ENCODE data around the gene POU4F3.
"Not testable (repeated sequence)": the region's sequence is repeated elsewhere in the genome, so short reads cannot be mapped to it uniquely, and the experiment has no call there.

The POU4F3 gene, protein sequence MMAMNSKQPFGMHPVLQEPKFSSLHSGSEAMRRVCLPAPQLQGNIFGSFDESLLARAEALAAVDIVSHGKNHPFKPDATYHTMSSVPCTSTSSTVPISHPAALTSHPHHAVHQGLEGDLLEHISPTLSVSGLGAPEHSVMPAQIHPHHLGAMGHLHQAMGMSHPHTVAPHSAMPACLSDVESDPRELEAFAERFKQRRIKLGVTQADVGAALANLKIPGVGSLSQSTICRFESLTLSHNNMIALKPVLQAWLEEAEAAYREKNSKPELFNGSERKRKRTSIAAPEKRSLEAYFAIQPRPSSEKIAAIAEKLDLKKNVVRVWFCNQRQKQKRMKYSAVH

GRCh38 chr5:146338774-146339714 lies at the start of gene POU4F3:
Gene POU4F3 (plus strand): TSS chr5:146338839. CDS start chr5:146339113, 274 bp downstream.
- no peak for FAIRE-seq

- no peak for FAIRE-seq
These were observed 48.3 kb upstream of the POU4F3 start for GRCh38 chr5:146290318-146290717.

DNA sequence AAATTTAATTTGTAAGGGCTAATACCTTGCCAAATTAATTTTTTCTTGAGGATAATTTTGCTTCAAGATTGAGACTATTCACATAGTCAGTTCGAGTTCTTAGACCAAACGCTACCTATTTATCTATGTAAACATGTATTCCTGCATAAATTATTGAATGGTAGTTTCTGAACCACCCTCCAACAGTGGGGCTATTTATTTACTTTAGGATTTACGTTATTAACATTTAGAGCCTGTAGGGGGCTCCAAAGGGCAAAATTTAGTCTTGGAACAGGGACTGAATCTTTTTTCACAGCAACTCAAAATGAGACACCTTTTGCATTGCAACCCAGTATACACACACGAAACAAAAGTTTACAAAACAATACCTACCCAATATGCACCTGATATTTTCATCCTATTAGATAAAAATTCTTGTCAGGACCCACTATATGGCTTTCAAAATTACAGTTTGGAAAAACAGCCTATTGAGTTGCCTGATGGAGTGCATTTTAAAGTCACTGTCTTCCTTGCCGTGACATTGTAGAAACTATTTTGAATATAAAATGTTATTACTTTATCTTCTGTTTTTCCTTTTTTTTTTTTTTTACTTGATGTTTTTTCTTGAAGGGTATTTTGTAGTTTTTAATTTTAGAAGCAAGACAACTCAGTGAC lies 47.1 kb upstream of the POU4F3 start:
- FAIRE-seq = peak; percentile 94

- no peak for FAIRE-seq
These were observed 42.4 kb upstream of the POU4F3 start for GRCh38 chr5:146296245-146296644.

GRCh38 chr5:146298920-146299319 lies 39.7 kb upstream of the POU4F3 start:
- not testable (repeated sequence) for FAIRE-seq

- no peak for FAIRE-seq
These were observed 37.0 kb upstream of the POU4F3 start for GRCh38 chr5:146301626-146302025.

GRCh38 chr5:146302406-146302805 lies 36.2 kb upstream of the POU4F3 start:
- no peak for FAIRE-seq

DNA sequence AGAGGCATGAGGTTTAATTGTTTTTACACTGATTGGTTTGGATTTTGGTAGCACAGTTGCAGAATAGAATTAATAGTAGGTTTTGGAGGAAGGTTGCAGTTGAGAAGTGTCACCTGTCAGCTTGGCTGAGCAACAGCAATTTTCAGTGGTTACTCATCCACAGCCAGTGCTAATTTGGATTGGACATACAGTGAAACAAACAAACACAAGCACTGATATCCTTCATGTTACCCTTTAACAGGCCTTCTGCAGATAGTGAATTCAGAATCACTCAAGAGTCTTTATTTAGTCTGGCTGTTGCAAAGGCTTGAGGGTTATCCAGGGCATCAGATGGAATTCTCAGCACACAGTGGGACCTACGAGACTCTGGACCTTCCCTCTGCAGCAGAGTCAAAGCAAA lies 31.8 kb upstream of the POU4F3 start:
- FAIRE-seq = no peak

DNA sequence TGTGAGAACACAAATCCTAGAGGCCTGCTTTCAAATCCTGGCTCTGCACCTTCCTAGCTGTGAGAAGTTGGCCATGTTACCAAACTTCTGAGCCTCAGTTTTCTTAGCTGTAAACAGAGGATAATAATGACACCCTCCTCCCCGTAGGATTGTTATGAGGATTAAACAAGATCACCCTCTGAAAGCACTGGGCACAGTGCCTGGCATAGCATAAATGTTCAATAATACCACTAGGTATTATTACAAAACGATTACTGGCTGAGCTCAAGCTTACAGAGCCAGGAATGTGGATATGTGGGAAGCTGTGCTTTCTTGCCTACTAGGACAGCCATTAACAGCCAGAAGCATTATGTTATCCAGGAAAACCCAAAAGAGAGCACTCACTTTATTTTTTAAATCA lies 30.8 kb upstream of the POU4F3 start:
- FAIRE-seq = no peak

DNA sequence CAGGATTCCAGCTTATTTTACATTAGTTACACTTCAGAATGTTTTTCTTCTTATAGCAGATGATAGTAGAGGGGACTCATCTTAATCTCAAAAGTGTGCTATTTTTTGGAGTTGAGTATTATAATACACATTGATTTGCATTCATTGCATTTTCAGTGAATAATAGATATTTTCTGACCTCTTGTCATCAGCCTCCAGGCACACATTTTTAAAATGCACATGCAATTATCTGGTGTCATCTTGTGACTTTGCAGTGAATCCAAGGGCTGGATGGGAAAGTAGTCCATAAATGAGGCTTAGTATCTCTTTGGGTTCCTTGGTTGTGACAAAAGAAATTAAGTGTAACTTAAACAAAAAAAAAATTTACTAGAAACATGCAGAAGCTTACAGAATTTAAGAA lies 28.1 kb upstream of the POU4F3 start:
- FAIRE-seq = no peak

DNA sequence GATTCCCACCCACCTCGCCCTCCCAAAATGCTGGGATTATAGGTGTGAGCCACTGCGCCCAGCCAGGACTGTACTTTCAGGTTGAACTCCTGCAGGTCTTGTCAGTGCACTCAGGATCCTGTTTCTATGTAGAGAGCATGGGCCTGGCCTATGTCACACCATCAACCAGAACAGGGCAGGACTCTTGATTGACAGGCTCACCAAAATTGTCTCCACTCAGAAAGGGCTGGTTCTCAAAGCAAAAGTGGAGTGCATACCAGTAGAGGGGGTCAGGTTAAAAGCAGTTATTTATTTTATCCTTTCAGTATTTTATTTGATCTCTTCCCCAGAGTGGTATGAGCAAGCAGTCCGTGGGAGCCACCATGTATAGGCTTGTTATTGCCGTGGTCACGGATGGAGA lies 27.4 kb upstream of the POU4F3 start:
- no peak for FAIRE-seq

DNA sequence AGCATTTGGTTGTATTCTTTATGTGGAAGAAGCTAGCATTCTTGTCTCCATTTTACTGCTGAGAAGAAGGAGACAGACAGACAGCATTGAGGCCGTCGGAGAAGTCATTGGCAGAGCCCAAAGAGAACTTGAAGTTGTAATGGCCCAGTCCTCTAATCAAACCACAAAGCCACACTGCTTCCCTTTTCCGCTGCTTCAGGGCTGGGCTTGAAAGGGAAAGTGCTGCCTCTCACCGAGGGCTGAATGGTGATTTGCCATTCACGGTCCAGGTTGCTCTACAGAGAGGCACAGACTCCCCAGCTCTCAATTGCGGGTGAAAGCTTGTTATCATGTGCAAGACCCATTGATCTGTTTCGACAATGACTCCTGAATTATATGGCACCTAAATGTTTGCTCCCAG lies 25.6 kb upstream of the POU4F3 start:
- FAIRE-seq = no peak

DNA sequence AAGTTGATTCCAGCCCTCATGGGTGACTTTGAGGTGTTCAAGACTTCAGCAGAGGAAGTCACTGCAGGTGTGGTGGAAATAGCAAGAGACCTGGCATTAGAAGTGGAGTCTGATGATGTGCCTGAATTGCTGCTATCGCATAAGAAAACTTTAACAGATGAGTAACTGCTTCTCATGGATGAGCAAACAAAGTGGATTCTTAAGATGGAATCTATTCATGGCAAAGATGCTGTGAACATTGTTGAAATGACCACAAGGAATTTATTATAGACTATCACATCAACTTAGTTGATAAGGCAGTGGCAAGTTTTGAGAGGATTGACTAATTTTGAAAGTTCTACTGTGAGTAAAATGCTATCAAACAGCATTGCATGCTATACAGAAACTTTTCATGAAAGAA lies 17.1 kb upstream of the POU4F3 start:
- no peak for FAIRE-seq

GRCh38 chr5:146327257-146327870 lies 11.3 kb upstream of the POU4F3 start:
- FAIRE-seq = no peak

- FAIRE-seq = no peak
These were observed 10.7 kb upstream of the POU4F3 start for GRCh38 chr5:146327989-146328388.

DNA sequence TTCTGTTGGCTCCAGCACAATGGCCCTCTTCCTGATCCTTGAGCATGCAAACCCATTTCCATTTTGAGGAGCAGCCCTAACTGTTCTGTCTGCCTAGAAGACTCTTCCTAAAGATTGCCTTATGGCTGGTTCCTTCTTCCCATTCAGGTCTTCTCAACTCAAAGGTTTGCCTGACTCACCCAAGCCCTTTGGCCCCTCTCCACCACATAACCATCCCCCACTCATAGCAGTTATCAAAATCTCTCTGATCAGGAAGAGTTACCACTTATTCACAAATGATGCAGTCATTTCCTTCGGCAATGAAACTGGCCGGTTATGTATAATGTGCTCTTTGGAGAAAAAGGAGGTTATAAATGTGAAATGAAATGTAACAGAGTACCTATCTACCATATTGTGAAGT lies 8.9 kb upstream of the POU4F3 start:
- FAIRE-seq = no peak

DNA sequence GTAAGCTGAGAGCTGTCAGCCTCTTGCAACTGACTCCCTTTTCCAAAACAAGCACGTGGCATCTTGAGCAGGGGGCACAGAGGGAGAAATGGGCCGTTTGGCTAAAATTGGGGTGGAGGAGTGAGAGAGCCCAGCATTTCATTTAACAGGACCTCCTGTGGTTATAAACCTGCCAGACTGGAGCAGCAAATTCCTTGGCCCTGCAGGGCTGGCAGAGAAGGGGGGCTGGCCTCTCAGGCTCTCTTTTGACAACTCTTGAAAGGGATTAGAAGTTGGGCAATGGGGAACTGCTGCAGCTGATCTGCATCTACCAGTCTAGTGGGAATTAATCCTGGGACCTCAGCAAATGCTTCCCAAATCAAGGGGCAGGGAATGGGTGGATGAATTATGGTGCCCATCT lies 7.2 kb upstream of the POU4F3 start:
- FAIRE-seq = no peak

- no peak for FAIRE-seq
These were observed 4.5 kb upstream of the POU4F3 start for GRCh38 chr5:146334074-146334533.

GRCh38 chr5:146336197-146336596 lies 2.4 kb upstream of the POU4F3 start:
- FAIRE-seq = no peak

- no peak for FAIRE-seq
These were observed 1.3 kb upstream of the POU4F3 start for GRCh38 chr5:146337264-146337904.

DNA sequence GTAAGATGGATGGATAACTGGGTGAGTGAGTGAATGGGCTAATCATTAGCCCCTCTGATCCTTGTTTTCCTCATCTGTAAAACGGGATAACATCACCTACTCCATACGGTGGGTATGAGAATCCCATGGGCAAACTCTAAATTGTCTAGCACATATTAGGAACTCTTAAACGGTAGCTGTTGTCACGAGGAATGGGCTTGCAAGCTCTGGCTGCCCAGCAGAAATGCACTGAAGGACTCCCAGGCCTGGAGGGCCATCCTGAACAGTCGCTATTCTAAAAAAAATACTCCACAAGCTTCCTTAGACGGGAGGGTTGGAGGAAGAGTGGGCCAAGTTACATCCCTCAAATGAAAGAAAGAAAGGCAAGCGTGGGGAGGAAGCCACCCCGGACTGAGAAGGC lies 711 bp upstream of the POU4F3 start:
- no peak for FAIRE-seq

- FAIRE-seq = no peak
These were observed 1.1 kb downstream of the POU4F3 start for GRCh38 chr5:146339715-146340259.
